Left colon (tissue), 2 donors: ENCODE measurements around the gene PPIE. TPM values are rescaled to one million over a fixed set of nuclear protein-coding genes. Genes with fewer than 3 reads are reported as not detected.
"Not testable (repeated sequence)": the region's sequence is repeated elsewhere in the genome, so short reads cannot be mapped to it uniquely, and the experiment has no call there.

Source experiments
- ATAC-seq: fragments of 200-7000 bp; cut with Tn5 transposase; one replicate; pipeline ENCODE4 v1.9.1; 2020; ENCODE audit warnings: mild to moderate bottlenecking, moderate library complexity
- DNase-seq, 2 donors: peaks; one replicate each; pipeline ENCODE4 v3.0.0-alpha.2; 2020
- intact Hi-C, 2 donors: fragments of 100-400 bp; cut with DNase I in 1 of 2; cut with micrococcal nuclease in 1 of 2; formaldehyde crosslinking; loops; one replicate each; pipeline versions ENCODE4 v1.11.2 to v1.14.0; 2022; cut with DNase I, micrococcal nuclease
- total RNA-seq, 2 donors: library from RNA; stranded (reverse); fragmentation: NEBNext Ultra II Directional; extraction: Animal tissue kit (Norgen Biotek cat#: 25700); gene quantifications; one replicate each; pipeline ENCODE4 v1.2.1, GENCODE V29; 2021
- donor health status: DM: no; HTN: no; CAD: no.
- donor health status: DM: yes; HTN: yes; CAD: no.

PPIE gene
- total RNA-seq, 2 donors from 2014 or later, result 33.5 to 38.4 TPM

GRCh38 chr1:39770100-39771021, 31.7 kb downstream of the PPIE start:
- DNase-seq, ATAC-seq, intact Hi-C loops: not testable (repeated sequence)

- ATAC-seq, DNase-seq, intact Hi-C loops: not testable (repeated sequence)
Observed at GRCh38 chr1:39771022-39771532, 32.4 kb downstream of the PPIE start, which contains the start of gene OXCT2. Gene OXCT2, minus strand, starts transcription at chr1:39771348. Its CDS starts 93 bp downstream, at chr1:39771255.

DNA sequence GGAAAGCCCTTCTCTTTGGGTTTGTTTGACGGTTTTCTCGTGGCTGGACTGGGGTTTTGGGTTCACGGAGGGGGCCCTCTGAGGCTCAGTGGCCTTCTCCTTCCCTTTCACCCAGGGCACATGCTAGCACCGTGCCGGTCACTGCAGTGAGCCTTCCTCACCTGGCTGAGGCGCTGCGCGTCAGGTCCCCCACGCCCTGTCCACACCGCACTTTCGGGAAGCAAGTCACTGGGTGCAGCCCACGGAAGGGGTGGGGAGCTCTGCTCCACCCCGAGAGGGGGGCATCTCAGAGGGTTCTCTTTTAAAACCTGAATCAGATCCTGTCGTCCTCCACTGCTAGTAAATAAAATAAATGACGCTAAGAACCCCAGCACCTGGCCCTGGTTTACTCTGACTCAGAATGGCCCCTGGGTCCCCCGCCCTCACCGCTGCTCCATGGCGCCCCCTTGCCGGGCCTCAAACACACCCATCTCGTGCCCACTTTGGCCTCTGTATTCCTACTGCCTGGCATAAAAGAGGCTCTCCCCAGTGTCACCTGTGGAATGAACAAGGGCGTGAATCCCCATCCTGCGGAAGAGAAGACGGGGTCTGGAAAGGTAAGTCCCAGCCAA, 34.8 kb downstream of the PPIE start:
- DNase-seq, intact Hi-C loops: not testable (repeated sequence)
- ATAC-seq, result peak; percentile 37

GRCh38 chr1:39775141-39775540, 36.5 kb downstream of the PPIE start:
- peak; percentile 70 for ATAC-seq
- intact Hi-C loops, DNase-seq: not testable (repeated sequence)

- DNase-seq, ATAC-seq, intact Hi-C loops: not testable (repeated sequence)
Observed at GRCh38 chr1:39775676-39776399, 37.2 kb downstream of the PPIE start.

- peak; percentile 30 to 58 for DNase-seq
- intact Hi-C loops, result no loop called here
- no peak for ATAC-seq
Observed at GRCh38 chr1:39776400-39776713, 37.7 kb downstream of the PPIE start.

DNA sequence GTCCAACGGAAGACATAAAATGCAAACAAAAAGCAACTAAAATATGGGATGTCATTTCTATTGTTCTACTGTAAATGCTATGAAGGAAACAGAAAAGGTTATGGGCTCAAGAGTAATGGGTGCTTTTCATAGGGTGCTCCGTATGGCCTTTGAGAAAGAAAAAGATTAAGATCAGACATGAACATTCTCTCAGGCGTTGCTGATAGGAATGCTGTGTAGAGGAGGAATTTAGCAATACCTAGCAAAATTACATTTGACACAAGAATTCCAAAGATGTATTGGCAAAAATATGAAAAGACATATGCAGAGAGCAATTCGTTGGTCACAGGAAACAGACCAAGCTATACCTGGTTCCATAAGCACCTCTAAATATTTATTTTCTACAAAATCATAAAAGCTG, 38.2 kb downstream of the PPIE start:
- intact Hi-C loops, result no loop called here
- DNase-seq, result no peak
- ATAC-seq, result no peak

GRCh38 chr1:39777306-39777705, 38.6 kb downstream of the PPIE start:
- DNase-seq (no peak), ATAC-seq (no peak)
- intact Hi-C loops, result no loop called here

GRCh38 chr1:39777896-39778295, 39.2 kb downstream of the PPIE start:
- ATAC-seq, DNase-seq, intact Hi-C loops: not testable (repeated sequence)

- intact Hi-C loops, ATAC-seq, DNase-seq: not testable (repeated sequence)
Observed at GRCh38 chr1:39778463-39779099, 39.9 kb downstream of the PPIE start.

DNA sequence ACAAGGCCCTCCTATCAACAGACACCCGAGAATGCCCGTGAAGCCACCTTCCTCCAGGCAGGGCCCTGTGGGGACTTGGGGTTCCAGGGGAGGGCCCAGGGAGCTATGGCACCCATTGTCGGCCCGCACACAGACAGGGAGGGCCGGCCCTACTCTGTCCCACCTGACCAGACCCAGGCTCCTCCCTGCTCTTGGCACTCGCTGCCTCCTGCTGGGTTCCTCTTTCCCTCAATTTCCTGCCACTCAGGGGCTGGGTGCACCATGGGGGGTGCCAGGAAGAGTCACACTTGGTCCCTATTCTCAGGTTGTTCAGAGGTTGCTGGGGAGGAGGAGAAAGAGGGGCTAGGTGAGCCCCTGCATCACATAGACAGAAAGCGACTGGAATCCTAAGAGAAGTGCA, 40.5 kb downstream of the PPIE start:
- DNase-seq (no peak), ATAC-seq (no peak)
- intact Hi-C loops, result no loop called here

- ATAC-seq (no peak), DNase-seq (no peak)
- intact Hi-C loops, result no loop called here
Observed at GRCh38 chr1:39779821-39780220, 41.1 kb downstream of the PPIE start.

GRCh38 chr1:39781349-39781715, 42.6 kb downstream of the PPIE start:
- ATAC-seq (no peak), DNase-seq (no peak)
- intact Hi-C loops, result no loop called here

DNA sequence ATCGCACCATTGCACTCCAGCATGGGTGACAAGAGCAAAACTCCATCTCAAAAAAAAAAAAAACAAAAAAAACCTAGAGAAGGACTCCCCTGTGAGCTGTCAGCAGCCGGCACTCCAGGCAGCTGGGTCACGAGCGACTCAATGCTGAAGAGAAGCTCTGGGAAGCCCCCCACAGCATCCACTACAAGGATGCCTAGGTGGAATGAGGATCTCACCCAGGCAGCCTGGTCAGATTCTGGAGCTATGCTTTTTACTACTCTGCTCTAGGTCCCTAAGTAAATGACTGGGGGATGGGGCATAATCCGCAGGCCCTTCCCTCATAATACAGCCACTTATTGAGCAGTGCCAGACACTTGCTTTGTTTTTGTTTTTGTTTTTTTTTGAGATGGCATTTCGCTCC, 43.4 kb downstream of the PPIE start:
- DNase-seq, result no peak
- ATAC-seq, result no peak
- intact Hi-C loops, result no loop called here

DNA sequence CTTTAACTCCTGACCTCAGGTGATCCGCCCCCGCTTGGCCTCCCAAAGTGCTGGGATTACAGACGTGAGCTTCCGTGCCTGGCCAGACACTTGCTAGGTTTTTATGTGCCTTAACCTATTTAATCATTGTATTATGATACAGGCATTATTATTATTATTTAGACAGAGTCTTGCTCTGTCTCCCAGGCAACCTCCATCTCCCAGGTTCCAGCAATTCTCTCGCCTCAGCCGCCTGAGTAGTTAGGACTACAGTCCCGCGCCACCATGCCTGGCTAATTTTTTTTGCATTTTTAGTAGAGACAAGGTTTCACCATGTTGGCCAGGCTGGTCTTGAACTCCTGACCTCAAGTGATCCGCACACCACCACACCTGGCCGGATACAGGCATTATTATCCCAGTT, 44.0 kb downstream of the PPIE start:
- DNase-seq, ATAC-seq, intact Hi-C loops: not testable (repeated sequence)

- ATAC-seq, intact Hi-C loops, DNase-seq: not testable (repeated sequence)
Observed at GRCh38 chr1:39786303-39787107, 47.8 kb downstream of the PPIE start.

DNA sequence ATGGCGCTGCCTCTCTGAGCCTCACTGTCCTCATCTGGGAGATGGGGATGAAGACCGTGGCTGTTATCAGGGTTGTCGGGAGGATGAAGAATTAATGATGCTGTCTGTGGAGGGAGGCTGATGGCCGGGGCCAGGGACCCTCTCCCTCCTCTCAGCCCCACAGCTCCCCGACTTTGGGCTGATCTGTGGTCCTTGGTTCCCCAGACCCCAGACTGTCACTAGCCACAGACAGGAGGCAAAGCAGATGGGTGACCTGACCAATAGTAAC, 48.4 kb downstream of the PPIE start:
- ATAC-seq, DNase-seq, intact Hi-C loops: not testable (repeated sequence)

GRCh38 chr1:39787468-39787867, 48.8 kb downstream of the PPIE start:
- intact Hi-C loops, result no loop called here
- no peak for DNase-seq
- ATAC-seq, result peak; percentile 40
